MM.1S (cell line): ENCODE results near the gene ORAI3.

Experiments
- EZH2 ChIP-seq: fragments of 300-600 bp; sonication (generic); optimal IDR thresholded peaks from 2 replicates; pipeline ENCODE3; 2017; ENCODE audit warnings: low read depth, mild to moderate bottlenecking, antibody characterized with exemption, low read length, mixed read lengths
- TF ChIP-seq, protein P1 (sequence below): fragments of 300-600 bp; sonication (generic); IDR thresholded peaks from 2 replicates; pipeline ENCODE4 v1.5.1; 2016; ENCODE audit warnings: antibody characterized with exemption, low read length, mixed read lengths

DNA sequence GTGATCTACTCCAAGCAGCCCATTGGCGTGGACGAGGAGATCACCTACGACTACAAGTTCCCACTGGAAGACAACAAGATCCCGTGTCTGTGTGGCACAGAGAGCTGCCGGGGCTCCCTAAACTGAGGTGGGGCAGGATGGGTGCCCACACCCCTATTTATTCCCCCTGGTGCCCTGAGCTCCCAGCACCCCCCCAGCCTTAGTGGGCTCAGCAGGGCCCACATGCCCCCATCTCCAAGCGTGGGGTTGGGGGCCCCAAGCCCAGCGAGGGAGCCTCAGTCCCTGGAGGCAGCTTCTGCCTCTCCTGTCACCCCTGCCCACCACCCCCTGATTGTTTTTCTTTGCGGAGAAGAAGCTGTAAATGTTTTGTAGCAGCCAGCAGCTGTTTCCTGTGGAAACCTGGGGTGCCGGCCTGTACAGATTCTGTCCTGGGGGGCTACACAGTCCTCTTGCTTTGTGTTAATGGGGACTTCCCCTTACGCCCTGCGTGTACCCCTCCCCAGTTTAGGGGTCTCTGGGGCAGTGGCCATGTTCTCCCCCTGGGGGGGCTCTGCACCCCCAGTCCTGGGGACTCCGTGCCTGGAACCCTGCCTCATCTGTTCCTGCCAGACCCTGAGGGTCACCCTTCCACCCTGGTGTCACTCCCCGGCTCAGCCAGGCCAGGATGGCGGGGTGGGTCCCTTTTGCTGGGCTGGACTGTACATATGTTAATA, 35.2 kb downstream of the ORAI3 start:
- TF ChIP-seq, protein P1, sequence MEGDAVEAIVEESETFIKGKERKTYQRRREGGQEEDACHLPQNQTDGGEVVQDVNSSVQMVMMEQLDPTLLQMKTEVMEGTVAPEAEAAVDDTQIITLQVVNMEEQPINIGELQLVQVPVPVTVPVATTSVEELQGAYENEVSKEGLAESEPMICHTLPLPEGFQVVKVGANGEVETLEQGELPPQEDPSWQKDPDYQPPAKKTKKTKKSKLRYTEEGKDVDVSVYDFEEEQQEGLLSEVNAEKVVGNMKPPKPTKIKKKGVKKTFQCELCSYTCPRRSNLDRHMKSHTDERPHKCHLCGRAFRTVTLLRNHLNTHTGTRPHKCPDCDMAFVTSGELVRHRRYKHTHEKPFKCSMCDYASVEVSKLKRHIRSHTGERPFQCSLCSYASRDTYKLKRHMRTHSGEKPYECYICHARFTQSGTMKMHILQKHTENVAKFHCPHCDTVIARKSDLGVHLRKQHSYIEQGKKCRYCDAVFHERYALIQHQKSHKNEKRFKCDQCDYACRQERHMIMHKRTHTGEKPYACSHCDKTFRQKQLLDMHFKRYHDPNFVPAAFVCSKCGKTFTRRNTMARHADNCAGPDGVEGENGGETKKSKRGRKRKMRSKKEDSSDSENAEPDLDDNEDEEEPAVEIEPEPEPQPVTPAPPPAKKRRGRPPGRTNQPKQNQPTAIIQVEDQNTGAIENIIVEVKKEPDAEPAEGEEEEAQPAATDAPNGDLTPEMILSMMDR, result no peak
- no peak for TF ChIP-seq EZH2
